GM23338 (cell line): ENCODE data around the gene HINT2.

Experiments used
- CREB1 ChIP-seq: fragments of 250-450 bp; sonication (Bioruptor Pico); IDR thresholded peaks from 2 replicates; pipeline ENCODE4 v1.5.0; 2020; ENCODE audit warnings: low read depth, mild to moderate bottlenecking, moderate library complexity
- EZH2 ChIP-seq: fragments of 200-600 bp; sonication (generic); IDR thresholded peaks from one replicate; pipeline ENCODE4 v1.8.0; 2017; ENCODE audit warnings: antibody characterized with exemption, mild to moderate bottlenecking, low read depth; ENCODE audit not compliant: unreplicated experiment
- EZH2phosphoT487 ChIP-seq: fragments of 200-600 bp; sonication (generic); IDR thresholded peaks from one replicate; pipeline ENCODE4 v1.8.1; 2018; ENCODE audit warnings: antibody characterized with exemption; ENCODE audit not compliant: unreplicated experiment
- JUNB ChIP-seq: IDR thresholded peaks from one replicate; pipeline ENCODE4 v1.6.1; 2016; ENCODE audit warnings: antibody characterized with exemption; ENCODE audit not compliant: unreplicated experiment
- NANOG ChIP-seq: IDR thresholded peaks from 2 replicates; pipeline ENCODE4 v1.6.1; 2016; ENCODE audit warnings: antibody characterized with exemption, borderline replicate concordance
- POLR2AphosphoS5 ChIP-seq: IDR thresholded peaks from 2 replicates; pipeline ENCODE4 v1.6.1; 2016; ENCODE audit warnings: antibody characterized with exemption, low read depth
- TF ChIP-seq, protein P1 (sequence below): IDR thresholded peaks from one replicate; pipeline ENCODE4 v1.6.1; 2018; ENCODE audit warnings: antibody characterized with exemption; ENCODE audit not compliant: unreplicated experiment
- TF ChIP-seq, protein P2 (sequence below), 2 experiments: fragments of 200-600 bp in 1 of 2; sonication (generic) in 1 of 2; conservative IDR thresholded peaks; 2 replicates each; pipeline versions ENCODE4 v1.5.1 to v1.6.1; 2016 to 2017; ENCODE audit warnings: antibody characterized with exemption in 2 of 2, low read depth in 2 of 2, mild to moderate bottlenecking in 2 of 2, moderate library complexity in 1 of 2

DNA sequence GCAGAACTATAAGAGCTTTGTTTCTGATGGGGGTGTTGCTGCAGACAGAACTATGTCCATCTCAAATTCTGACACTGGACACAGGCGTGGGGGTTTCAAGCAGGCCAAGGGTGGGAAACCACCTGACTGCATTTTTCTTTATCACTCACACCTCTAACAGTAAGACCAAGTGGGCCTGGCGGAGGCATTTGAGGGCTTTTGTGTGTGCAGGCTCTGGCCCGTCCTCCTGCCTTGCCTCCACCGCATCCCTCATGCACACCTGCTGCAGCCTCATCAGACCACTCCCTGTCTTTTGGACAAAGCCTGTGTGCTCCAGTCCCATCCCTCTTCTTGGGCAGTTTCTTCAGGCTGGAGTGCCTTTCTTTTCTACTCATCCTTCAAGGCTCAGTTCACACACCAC lies 47.5 kb upstream of the HINT2 start:
- TF ChIP-seq, protein P1, sequence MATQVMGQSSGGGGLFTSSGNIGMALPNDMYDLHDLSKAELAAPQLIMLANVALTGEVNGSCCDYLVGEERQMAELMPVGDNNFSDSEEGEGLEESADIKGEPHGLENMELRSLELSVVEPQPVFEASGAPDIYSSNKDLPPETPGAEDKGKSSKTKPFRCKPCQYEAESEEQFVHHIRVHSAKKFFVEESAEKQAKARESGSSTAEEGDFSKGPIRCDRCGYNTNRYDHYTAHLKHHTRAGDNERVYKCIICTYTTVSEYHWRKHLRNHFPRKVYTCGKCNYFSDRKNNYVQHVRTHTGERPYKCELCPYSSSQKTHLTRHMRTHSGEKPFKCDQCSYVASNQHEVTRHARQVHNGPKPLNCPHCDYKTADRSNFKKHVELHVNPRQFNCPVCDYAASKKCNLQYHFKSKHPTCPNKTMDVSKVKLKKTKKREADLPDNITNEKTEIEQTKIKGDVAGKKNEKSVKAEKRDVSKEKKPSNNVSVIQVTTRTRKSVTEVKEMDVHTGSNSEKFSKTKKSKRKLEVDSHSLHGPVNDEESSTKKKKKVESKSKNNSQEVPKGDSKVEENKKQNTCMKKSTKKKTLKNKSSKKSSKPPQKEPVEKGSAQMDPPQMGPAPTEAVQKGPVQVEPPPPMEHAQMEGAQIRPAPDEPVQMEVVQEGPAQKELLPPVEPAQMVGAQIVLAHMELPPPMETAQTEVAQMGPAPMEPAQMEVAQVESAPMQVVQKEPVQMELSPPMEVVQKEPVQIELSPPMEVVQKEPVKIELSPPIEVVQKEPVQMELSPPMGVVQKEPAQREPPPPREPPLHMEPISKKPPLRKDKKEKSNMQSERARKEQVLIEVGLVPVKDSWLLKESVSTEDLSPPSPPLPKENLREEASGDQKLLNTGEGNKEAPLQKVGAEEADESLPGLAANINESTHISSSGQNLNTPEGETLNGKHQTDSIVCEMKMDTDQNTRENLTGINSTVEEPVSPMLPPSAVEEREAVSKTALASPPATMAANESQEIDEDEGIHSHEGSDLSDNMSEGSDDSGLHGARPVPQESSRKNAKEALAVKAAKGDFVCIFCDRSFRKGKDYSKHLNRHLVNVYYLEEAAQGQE = no peak
- TF ChIP-seq EZH2phosphoT487 (no peak), POLR2AphosphoS5 (no peak), EZH2 (no peak), JUNB (no peak), NANOG (no peak), CREB1 (CRISPR knock-in tag) (no peak)
- TF ChIP-seq, protein P2, sequence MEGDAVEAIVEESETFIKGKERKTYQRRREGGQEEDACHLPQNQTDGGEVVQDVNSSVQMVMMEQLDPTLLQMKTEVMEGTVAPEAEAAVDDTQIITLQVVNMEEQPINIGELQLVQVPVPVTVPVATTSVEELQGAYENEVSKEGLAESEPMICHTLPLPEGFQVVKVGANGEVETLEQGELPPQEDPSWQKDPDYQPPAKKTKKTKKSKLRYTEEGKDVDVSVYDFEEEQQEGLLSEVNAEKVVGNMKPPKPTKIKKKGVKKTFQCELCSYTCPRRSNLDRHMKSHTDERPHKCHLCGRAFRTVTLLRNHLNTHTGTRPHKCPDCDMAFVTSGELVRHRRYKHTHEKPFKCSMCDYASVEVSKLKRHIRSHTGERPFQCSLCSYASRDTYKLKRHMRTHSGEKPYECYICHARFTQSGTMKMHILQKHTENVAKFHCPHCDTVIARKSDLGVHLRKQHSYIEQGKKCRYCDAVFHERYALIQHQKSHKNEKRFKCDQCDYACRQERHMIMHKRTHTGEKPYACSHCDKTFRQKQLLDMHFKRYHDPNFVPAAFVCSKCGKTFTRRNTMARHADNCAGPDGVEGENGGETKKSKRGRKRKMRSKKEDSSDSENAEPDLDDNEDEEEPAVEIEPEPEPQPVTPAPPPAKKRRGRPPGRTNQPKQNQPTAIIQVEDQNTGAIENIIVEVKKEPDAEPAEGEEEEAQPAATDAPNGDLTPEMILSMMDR (conservative IDR thresholded peaks at IDR 0.05; ENCODE audit: low read depth in 2 of 2) = no peak
